ENCODE data around the gene GPC3. TPM values are rescaled to one million over a fixed set of nuclear protein-coding genes. Genes with fewer than 3 reads are reported as not detected.

Gene GPC3
- total RNA-seq, 4 donors from 2014 or later: 8.4 to 28.2 (median 20.4) TPM

DNA sequence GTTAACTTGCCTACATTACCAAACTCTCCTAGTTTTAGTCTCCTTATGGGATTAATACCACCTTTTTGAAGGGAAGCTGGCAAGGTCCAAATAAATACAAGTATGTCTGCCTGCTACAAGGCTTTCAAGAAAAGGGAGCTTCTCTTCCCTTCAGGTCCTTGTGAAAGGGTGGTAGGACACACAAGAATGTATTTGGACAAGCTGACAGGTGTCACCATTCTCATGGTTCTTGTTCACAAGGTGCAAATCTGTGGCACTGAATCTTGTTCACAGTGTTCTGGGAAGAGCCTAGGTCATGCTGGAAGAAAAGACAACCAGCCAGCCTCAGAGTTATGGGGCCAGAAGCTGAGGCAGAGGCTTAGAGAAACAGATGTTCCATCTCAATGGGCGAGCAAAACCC lies 41.9 kb downstream of the GPC3 start:
- Histone ChIP-seq H3K9me3 (no peaks in the 10 kb centered on the region), H3K4me1 (no peaks in the 10 kb centered on the region), H3K27me3 (no peaks in the 10 kb centered on the region), H3K4me3 (replicated peaks in 1 of 3) (no peak overlapping the region), H3K27ac (no peak overlapping the region), H3K36me3 (no peaks in the 10 kb centered on the region)
- no peak for DNase-seq
- WGBS, 2 donors: 82 to 100% methylated on average over 1 of the region's 1 CpG
- TF ChIP-seq POLR2A (IDR thresholded peaks at IDR 0.05): no peak
- TF ChIP-seq, protein P1, sequence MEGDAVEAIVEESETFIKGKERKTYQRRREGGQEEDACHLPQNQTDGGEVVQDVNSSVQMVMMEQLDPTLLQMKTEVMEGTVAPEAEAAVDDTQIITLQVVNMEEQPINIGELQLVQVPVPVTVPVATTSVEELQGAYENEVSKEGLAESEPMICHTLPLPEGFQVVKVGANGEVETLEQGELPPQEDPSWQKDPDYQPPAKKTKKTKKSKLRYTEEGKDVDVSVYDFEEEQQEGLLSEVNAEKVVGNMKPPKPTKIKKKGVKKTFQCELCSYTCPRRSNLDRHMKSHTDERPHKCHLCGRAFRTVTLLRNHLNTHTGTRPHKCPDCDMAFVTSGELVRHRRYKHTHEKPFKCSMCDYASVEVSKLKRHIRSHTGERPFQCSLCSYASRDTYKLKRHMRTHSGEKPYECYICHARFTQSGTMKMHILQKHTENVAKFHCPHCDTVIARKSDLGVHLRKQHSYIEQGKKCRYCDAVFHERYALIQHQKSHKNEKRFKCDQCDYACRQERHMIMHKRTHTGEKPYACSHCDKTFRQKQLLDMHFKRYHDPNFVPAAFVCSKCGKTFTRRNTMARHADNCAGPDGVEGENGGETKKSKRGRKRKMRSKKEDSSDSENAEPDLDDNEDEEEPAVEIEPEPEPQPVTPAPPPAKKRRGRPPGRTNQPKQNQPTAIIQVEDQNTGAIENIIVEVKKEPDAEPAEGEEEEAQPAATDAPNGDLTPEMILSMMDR (IDR thresholded peaks at IDR 0.05): no peak
- intact Hi-C loops (cut with DNase I): no loop called here

DNA sequence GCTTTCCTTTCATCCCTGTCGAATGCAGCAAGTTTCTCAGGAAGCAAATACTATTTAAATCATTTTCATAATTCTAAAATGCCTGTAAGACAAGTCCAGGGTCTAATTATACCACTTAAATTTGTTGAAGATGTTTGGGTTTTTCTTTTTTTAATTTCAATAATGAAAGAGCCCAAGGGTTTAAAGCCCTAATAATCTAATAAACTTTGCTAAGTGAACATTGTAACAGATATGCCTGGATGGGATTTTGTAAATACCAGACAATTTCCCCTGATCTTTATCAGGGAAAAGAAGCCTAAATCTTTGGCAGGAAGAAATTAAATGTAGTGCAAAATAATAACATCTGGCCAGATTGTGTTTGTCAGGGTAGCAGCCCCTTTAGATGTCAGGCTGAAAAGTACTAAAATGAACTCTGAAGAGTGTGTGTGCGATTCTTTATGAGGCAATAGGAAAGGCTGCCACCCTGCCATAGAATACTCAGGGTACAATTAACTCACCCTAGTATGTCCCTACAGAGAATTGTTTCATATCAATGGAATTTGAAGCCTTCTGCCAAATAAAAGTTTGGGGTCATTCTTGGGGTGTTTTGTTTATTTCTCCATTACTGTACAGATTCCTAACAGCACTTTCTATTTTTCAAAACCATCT lies 45.6 kb downstream of the GPC3 start:
- no peak for TF ChIP-seq POLR2A (IDR thresholded peaks at IDR 0.05)
- TF ChIP-seq, protein P1 (IDR thresholded peaks at IDR 0.05): no peak
- Histone ChIP-seq H3K4me3 (replicated peaks in 1 of 3) (no peak overlapping the region), H3K9me3 (no peaks in the 10 kb centered on the region), H3K27ac (no peak overlapping the region), H3K36me3 (no peaks in the 10 kb centered on the region), H3K27me3 (no peaks in the 10 kb centered on the region), H3K4me1 (no peaks in the 10 kb centered on the region)
- 66 to 75% methylated on average over 2 of the region's 2 CpGs for WGBS, 2 donors
- intact Hi-C loops (cut with DNase I): no loop called here
- no peak for DNase-seq

DNA sequence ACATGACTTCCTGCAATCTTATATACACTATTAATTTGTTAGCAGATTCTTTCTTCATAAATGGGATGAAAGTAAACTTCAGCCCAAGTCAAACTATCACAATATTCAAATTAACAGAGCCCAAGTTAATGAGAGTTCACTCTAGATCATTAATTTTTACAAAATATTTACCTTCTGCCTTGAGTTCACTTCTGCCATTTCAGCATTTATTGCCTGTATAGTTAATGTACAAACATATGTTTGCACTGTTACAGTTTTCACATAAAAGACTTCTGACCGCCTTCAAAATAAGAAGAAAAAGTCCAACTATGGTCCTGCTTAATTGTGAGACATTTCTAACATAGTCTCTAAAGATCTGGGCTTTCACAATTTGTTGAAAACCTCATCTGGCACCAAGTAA lies 46.9 kb downstream of the GPC3 start:
- Histone ChIP-seq H3K36me3 (no peaks in the 10 kb centered on the region), H3K4me1 (no peaks in the 10 kb centered on the region), H3K9me3 (no peaks in the 10 kb centered on the region), H3K27ac (no peak overlapping the region), H3K27me3 (no peaks in the 10 kb centered on the region), H3K4me3 (replicated peaks in 1 of 3) (no peak overlapping the region)
- no peak for DNase-seq
- WGBS, 2 donors: 94% methylated on average over 1 of the region's 1 CpG
- intact Hi-C loops (cut with DNase I): no loop called here
- TF ChIP-seq, protein P1 (IDR thresholded peaks at IDR 0.05): no peak

DNA sequence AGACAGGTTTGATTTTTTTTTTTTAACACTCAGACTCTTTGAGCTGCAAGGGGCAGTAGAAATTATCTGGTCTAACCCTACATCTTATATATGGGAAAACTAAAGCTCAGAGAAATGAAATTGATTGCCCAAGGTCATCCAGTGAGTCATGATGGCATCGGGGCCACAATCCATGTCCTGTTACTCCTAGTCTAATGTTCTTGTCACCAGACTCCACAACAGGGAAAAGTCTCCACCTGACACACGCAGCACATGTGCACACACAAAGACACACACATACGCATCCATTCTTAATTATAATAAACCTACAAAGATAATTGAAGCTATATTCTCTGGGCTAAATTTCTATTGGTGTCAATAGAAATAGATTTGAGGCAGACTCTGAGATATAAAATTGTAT lies 48.4 kb downstream of the GPC3 start:
- TF ChIP-seq, protein P1 (IDR thresholded peaks at IDR 0.05): no peak
- no peak for TF ChIP-seq POLR2A (IDR thresholded peaks at IDR 0.05)
- no peaks in the 10 kb centered on the region for H3K36me3 ChIP-seq
- intact Hi-C loops (cut with DNase I): no loop called here
- no peak for DNase-seq
- no peak overlapping the region for H3K27ac ChIP-seq
- H3K4me1 ChIP-seq: no peaks in the 10 kb centered on the region
- H3K4me3 ChIP-seq (replicated peaks in 1 of 3): no peak overlapping the region
- WGBS, 2 donors: 92 to 97% methylated on average over 3 of the region's 3 CpGs
- no peaks in the 10 kb centered on the region for H3K9me3 ChIP-seq
- no peaks in the 10 kb centered on the region for H3K27me3 ChIP-seq

DNA sequence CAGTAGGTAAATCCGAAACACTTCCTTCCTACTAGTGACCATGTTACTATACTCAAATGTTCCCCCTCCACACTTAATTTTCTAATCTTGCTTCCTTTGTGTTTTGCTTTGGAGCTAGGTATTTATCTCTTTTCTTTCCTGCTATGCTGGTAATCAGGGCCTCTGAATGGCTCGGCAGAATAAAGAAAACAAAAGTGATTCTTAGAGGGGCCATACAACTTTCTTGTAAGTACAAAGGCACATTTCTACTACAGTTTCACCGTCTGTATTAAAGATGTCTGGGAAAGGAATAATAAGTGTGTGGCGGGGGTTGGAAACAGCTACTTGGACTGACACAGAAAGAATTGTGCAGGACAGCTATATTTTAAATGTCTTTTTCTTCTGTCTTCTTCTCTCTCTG lies 50.3 kb downstream of the GPC3 start:
- 56 to 60% methylated on average over 4 of the region's 4 CpGs for WGBS, 2 donors
- no peaks in the 10 kb centered on the region for H3K27me3 ChIP-seq
- no peaks in the 10 kb centered on the region for H3K9me3 ChIP-seq
- no peak overlapping the region for H3K27ac ChIP-seq
- intact Hi-C loops (cut with DNase I): no loop called here
- H3K36me3 ChIP-seq: no peaks in the 10 kb centered on the region
- DNase-seq: no peak
- TF ChIP-seq, protein P1 (IDR thresholded peaks at IDR 0.05): no peak
- TF ChIP-seq POLR2A (IDR thresholded peaks at IDR 0.05): no peak
- H3K4me3 ChIP-seq (replicated peaks in 1 of 3): no peak overlapping the region
- no peaks in the 10 kb centered on the region for H3K4me1 ChIP-seq

All from thyroid gland (tissue), 4 donors.